ENCODE results near the gene HDAC2. TPM values are rescaled to one million over a fixed set of nuclear protein-coding genes. Genes with fewer than 3 reads are reported as not detected.
"Not testable (repeated sequence)": the region's sequence is repeated elsewhere in the genome, so short reads cannot be mapped to it uniquely, and the experiment has no call there.

Gene HDAC2
- total RNA-seq, 1 donor from 2014 or later, result 153 TPM

DNA sequence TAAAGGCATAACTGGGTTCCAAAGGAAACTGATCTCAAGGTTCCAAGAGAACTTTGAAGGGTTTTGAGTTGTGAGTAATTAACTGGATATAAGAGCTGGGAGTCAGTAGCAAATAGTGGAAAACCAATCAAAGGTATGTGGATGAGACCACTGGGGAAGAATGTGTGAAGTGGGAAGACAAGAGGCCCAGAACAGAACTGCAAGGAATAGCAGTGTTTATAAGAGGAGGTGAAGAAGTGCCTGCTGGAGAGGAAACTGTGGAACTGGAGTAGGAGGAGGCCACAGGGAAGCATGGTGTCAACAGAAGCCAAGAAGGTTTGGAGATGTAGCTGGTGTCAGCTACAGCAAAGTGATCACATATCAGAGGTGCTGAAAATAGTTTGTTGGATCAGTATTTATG is 18.7 kb upstream of the HDAC2 start:
- no peak overlapping the region for H3K27ac Mint-ChIP-seq (ENCODE audit: unreplicated experiment)
- H3K4me1 Mint-ChIP-seq (ENCODE audit: unreplicated experiment), result peaks cover 5% of the 10 kb centered on the region
- no peaks in the 10 kb centered on the region for H3K27me3 Mint-ChIP-seq (ENCODE audit: unreplicated experiment)
- H3K9me3 Mint-ChIP-seq (ENCODE audit: unreplicated experiment), result peaks cover 10% of the 10 kb centered on the region
- no peak for DNase-seq (ENCODE audit: extremely low spot score, unreplicated experiment)
- no peaks in the 10 kb centered on the region for H3K36me3 Mint-ChIP-seq (ENCODE audit: unreplicated experiment)
- TF ChIP-seq, protein P1, sequence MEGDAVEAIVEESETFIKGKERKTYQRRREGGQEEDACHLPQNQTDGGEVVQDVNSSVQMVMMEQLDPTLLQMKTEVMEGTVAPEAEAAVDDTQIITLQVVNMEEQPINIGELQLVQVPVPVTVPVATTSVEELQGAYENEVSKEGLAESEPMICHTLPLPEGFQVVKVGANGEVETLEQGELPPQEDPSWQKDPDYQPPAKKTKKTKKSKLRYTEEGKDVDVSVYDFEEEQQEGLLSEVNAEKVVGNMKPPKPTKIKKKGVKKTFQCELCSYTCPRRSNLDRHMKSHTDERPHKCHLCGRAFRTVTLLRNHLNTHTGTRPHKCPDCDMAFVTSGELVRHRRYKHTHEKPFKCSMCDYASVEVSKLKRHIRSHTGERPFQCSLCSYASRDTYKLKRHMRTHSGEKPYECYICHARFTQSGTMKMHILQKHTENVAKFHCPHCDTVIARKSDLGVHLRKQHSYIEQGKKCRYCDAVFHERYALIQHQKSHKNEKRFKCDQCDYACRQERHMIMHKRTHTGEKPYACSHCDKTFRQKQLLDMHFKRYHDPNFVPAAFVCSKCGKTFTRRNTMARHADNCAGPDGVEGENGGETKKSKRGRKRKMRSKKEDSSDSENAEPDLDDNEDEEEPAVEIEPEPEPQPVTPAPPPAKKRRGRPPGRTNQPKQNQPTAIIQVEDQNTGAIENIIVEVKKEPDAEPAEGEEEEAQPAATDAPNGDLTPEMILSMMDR (IDR thresholded peaks at IDR 0.05), result no peak
- no peak overlapping the region for H3K4me3 Mint-ChIP-seq (ENCODE audit: unreplicated experiment)

DNA sequence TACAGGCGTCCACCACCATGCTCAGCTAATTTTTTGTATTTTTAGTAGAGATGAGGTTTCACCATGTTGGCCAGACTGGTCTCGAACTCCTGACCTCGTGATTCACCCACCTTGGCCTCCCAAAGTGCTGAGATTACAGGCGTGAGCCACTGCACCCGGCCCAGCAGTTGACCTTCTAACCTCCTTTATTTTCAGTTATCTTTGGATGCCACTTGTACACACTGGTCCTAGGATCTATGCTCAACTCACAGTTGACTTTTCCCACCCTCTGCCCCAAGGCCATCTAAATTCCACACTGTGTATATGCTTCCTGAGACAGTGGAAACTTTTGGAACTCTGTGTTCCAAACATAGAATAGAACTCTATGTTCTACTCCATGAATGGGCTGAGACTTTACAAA is 11.7 kb upstream of the HDAC2 start:
- H3K36me3 Mint-ChIP-seq (ENCODE audit: unreplicated experiment); H3K27ac Mint-ChIP-seq (ENCODE audit: unreplicated experiment); H3K4me1 Mint-ChIP-seq (ENCODE audit: unreplicated experiment); DNase-seq (ENCODE audit: extremely low spot score, unreplicated experiment); H3K27me3 Mint-ChIP-seq (ENCODE audit: unreplicated experiment); H3K9me3 Mint-ChIP-seq (ENCODE audit: unreplicated experiment); H3K4me3 Mint-ChIP-seq (ENCODE audit: unreplicated experiment): not testable (repeated sequence)

DNA sequence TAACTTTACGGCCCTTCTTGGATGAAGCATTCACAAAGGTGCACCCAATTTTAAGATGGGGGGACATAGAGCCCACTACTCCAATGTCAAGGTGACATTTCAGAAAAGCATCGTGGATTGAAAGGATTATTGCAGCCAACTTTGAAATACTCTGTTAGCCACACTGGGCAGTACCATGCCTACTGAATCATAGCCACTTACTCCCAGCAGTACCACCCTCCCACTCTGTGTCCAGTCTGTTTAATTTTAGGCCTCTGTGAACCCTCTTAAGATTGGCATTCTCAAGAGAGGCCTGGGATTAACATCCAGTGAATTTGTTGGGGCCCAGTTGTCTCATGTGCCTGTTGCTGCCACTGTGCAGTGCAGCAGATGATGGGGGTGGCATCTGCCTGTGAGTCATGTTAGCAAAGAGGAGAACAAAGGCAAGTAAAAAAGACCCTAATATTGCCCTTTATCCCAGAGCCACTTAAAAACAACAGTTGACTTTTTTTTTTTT is 11.2 kb upstream of the HDAC2 start:
- TF ChIP-seq, protein P1 (IDR thresholded peaks at IDR 0.05), result no peak

DNA sequence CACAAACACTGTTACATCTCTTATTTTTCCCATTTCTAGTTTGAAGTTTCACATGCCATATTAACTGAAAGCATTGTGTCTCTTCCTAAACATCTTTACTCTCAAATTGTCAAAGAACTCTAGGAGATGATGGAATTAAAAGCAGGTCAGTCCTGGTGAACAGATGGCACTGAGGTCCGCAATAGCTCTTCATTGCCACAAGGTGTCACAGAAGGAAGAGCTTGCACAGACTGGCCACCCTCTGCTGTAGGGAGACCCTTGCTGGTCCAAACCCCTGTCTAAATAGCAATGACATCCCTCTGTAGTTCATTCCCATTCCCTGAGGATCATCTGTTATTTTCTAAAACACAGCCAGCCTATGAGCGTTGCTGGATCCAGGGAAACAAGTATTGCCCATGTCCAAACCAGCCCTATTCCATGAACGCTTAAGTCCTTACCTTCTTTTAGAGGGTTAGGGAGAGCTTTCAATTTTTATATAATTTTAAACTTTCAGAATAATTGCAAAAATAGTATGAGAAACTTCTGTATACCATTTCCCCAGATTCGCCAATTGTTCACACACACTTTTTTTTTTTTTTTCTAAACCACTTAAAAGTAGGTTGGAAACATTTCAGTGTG is 10.1 kb upstream of the HDAC2 start:
- Mint-ChIP-seq H3K4me1 (ENCODE audit: unreplicated experiment) (peaks cover 2% of the 10 kb centered on the region), H3K27me3 (ENCODE audit: unreplicated experiment) (peaks cover 2% of the 10 kb centered on the region)

More for the DNA sequence above, 11.2 kb upstream of the HDAC2 start:
- H3K9me3 Mint-ChIP-seq (ENCODE audit: unreplicated experiment), result no peaks in the 10 kb centered on the region
- no peak for DNase-seq (ENCODE audit: extremely low spot score, unreplicated experiment)
- H3K27ac Mint-ChIP-seq (ENCODE audit: unreplicated experiment), result no peak overlapping the region
- no peak overlapping the region for H3K4me3 Mint-ChIP-seq (ENCODE audit: unreplicated experiment)
- peaks cover 2% of the 10 kb centered on the region for H3K27me3 Mint-ChIP-seq (ENCODE audit: unreplicated experiment)
- peaks cover 2% of the 10 kb centered on the region for H3K4me1 Mint-ChIP-seq (ENCODE audit: unreplicated experiment)
- H3K36me3 Mint-ChIP-seq (ENCODE audit: unreplicated experiment), result no peaks in the 10 kb centered on the region

DNA sequence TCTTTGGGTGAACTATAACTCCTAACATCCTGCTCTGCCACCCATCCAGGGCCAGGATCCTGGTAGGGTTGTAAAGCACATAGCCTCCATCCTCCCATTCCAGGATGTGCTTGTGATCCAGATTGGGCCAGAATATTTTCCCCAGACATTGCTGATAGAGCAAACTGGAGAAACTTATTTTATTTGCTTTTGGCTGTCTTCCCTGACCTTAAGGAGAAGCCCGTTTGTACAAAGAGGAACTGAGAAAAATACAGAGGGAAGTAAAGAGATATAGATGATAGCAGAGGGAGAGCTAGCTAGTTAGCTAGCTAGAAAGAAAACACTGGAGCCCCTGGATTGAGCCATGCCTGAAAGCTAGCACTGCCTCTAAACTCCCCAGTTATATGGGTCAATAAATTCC is 9.0 kb upstream of the HDAC2 start:
- H3K4me3 Mint-ChIP-seq (ENCODE audit: unreplicated experiment), result no peak overlapping the region
- no peak overlapping the region for H3K27ac Mint-ChIP-seq (ENCODE audit: unreplicated experiment)

More for the DNA sequence above, 10.1 kb upstream of the HDAC2 start:
- Mint-ChIP-seq H3K4me3 (ENCODE audit: unreplicated experiment) (no peak overlapping the region), H3K9me3 (ENCODE audit: unreplicated experiment) (no peaks in the 10 kb centered on the region), H3K27ac (ENCODE audit: unreplicated experiment) (no peak overlapping the region), H3K36me3 (ENCODE audit: unreplicated experiment) (no peaks in the 10 kb centered on the region)
- no peak for DNase-seq (ENCODE audit: extremely low spot score, unreplicated experiment)
- TF ChIP-seq, protein P1 (IDR thresholded peaks at IDR 0.05), result peak; percentile 62

More for the DNA sequence above, 9.0 kb upstream of the HDAC2 start:
- Mint-ChIP-seq H3K9me3 (ENCODE audit: unreplicated experiment) (no peaks in the 10 kb centered on the region), H3K36me3 (ENCODE audit: unreplicated experiment) (no peaks in the 10 kb centered on the region), H3K4me1 (ENCODE audit: unreplicated experiment) (peaks cover 2% of the 10 kb centered on the region), H3K27me3 (ENCODE audit: unreplicated experiment) (peaks cover 2% of the 10 kb centered on the region)
- no peak for DNase-seq (ENCODE audit: extremely low spot score, unreplicated experiment)
- TF ChIP-seq, protein P1 (IDR thresholded peaks at IDR 0.05), result no peak

Measured in osteocyte (in vitro differentiated cells).